ENCODE measurements around the gene ROR1. TPM values are rescaled to one million over a fixed set of nuclear protein-coding genes. Genes with fewer than 3 reads are reported as not detected.

ROR1 gene
- total RNA-seq, 1 experiment from 2014 or later = 19.0 TPM

GRCh38 chr1:63799307-63799706 is 25.5 kb downstream of the ROR1 start:
- H4K20me1 ChIP-seq (ENCODE audit: insufficient read depth) = no peaks in the 10 kb centered on the region; the same call in 1 of the 2 replicates

GRCh38 chr1:63799820-63800219 is 26.0 kb downstream of the ROR1 start:
- no peaks in the 10 kb centered on the region for H3K36me3 ChIP-seq (ENCODE audit: low read depth)
- H3K9me2 ChIP-seq (ENCODE audit: insufficient read depth) = no peaks in the 10 kb centered on the region
- ChIA-PET CTCF (interaction anchor here (0.5 to 1.1 kb wide), 2 partner anchors 43 to 108 kb away, joined by 3 read pairs; no protein-coding TSS in a partner anchor), POLR2A (ENCODE audit: unreplicated experiment) (no interaction called here)
- no TSS peak for BruUV-seq (replicated peaks)
- H3K27me3 ChIP-seq (ENCODE audit: insufficient read depth, low read depth) = no peaks in the 10 kb centered on the region
- no peaks in the 10 kb centered on the region for H3F3A ChIP-seq (ENCODE audit: insufficient read depth, low read depth)
- H3K4me3 ChIP-seq = no peak overlapping the region
- no peaks in the 10 kb centered on the region; the same call in 1 of the 2 replicates for H4K20me1 ChIP-seq (ENCODE audit: insufficient read depth)
- peaks cover 86% of the 10 kb centered on the region for H3K79me2 ChIP-seq (ENCODE audit: low read depth)
- intact Hi-C loops (cut with micrococcal nuclease; ENCODE audit: unreplicated experiment) = no loop called here
- no peak overlapping the region for H3K4me2 ChIP-seq
- no peaks in the 10 kb centered on the region for H3K9me3 ChIP-seq (ENCODE audit: insufficient read depth, low read depth)
- TF ChIP-seq CTCF (conservative IDR thresholded peaks at IDR 0.05) (no peak), EZH2 (IDR thresholded peaks at IDR 0.05; ENCODE audit: low read depth) (no peak)
- no peak overlapping the region for H3K27ac ChIP-seq
- H3K4me1 ChIP-seq (replicated peaks; ENCODE audit: insufficient read depth) = no peaks in the 10 kb centered on the region
- no peak for DNase-seq
- no peak overlapping the region for H2AFZ ChIP-seq

More at GRCh38 chr1:63799307-63799706, 25.5 kb downstream of the ROR1 start:
- intact Hi-C loops (cut with micrococcal nuclease; ENCODE audit: unreplicated experiment) = no loop called here
- no peaks in the 10 kb centered on the region for H3K36me3 ChIP-seq (ENCODE audit: low read depth)
- peaks cover 83% of the 10 kb centered on the region for H3K79me2 ChIP-seq (ENCODE audit: low read depth)
- no peaks in the 10 kb centered on the region for H3F3A ChIP-seq (ENCODE audit: insufficient read depth, low read depth)
- H3K4me3 ChIP-seq = no peak overlapping the region
- no peak for DNase-seq
- TF ChIP-seq CTCF (conservative IDR thresholded peaks at IDR 0.05) (no peak), EZH2 (IDR thresholded peaks at IDR 0.05; ENCODE audit: low read depth) (no peak)
- no peak overlapping the region for H3K4me2 ChIP-seq
- H3K4me1 ChIP-seq (replicated peaks; ENCODE audit: insufficient read depth) = no peaks in the 10 kb centered on the region
- H3K9me2 ChIP-seq (ENCODE audit: insufficient read depth) = no peaks in the 10 kb centered on the region
- POLR2A ChIA-PET (ENCODE audit: unreplicated experiment) = interaction anchor here (0.7 kb wide), 1 partner anchor 594 kb away, joined by 15 read pairs; no protein-coding TSS in a partner anchor
- CTCF ChIA-PET = interaction anchor here (0.5 to 1.1 kb wide), 2 partner anchors 42 to 107 kb away, joined by 3 read pairs; no protein-coding TSS in a partner anchor
- no peak overlapping the region for H2AFZ ChIP-seq
- H3K9me3 ChIP-seq (ENCODE audit: insufficient read depth, low read depth) = no peaks in the 10 kb centered on the region
- no peak overlapping the region for H3K27ac ChIP-seq
- no peaks in the 10 kb centered on the region for H3K27me3 ChIP-seq (ENCODE audit: insufficient read depth, low read depth)
- no TSS peak for BruUV-seq (replicated peaks)

- Histone ChIP-seq H3K36me3 (ENCODE audit: low read depth) (no peaks in the 10 kb centered on the region), H3K27ac (no peak overlapping the region), H3K4me2 (no peak overlapping the region), H3F3A (ENCODE audit: insufficient read depth, low read depth) (no peaks in the 10 kb centered on the region), H3K79me2 (ENCODE audit: low read depth) (peaks cover 87% of the 10 kb centered on the region), H3K27me3 (ENCODE audit: insufficient read depth, low read depth) (no peaks in the 10 kb centered on the region), H3K4me1 (replicated peaks; ENCODE audit: insufficient read depth) (no peaks in the 10 kb centered on the region), H3K4me3 (no peak overlapping the region), H3K9me2 (ENCODE audit: insufficient read depth) (no peaks in the 10 kb centered on the region), H4K20me1 (ENCODE audit: insufficient read depth) (no peaks in the 10 kb centered on the region; the same call in 1 of the 2 replicates), H3K9me3 (ENCODE audit: insufficient read depth, low read depth) (no peaks in the 10 kb centered on the region), H2AFZ (no peak overlapping the region)
- CTCF ChIA-PET = no interaction called here
- DNase-seq = no peak
- no TSS peak for BruUV-seq (replicated peaks)
- intact Hi-C loops (cut with micrococcal nuclease; ENCODE audit: unreplicated experiment) = no loop called here
- TF ChIP-seq CTCF (conservative IDR thresholded peaks at IDR 0.05) (no peak), EZH2 (IDR thresholded peaks at IDR 0.05; ENCODE audit: low read depth) (no peak)
- POLR2A ChIA-PET (ENCODE audit: unreplicated experiment) = no interaction called here
These were observed 28.3 kb downstream of the ROR1 start for GRCh38 chr1:63802109-63802508.
